GM12892 (cell line): Measurements from ENCODE around the gene OST4. TPM values are rescaled to one million over a fixed set of nuclear protein-coding genes. Genes with fewer than 3 reads are reported as not detected.
"Not testable (repeated sequence)": the region's sequence is repeated elsewhere in the genome, so short reads cannot be mapped to it uniquely, and the experiment has no call there.

Experiments used
- DNase-seq: peaks from one replicate; pipeline ENCODE4 v3.0.0; 2011; ENCODE audit not compliant: insufficient read length
- FAIRE-seq: peaks from 2 replicates; lab custom pipeline; 2011; peaks lifted over from hg19 to GRCh38; lab: Jason Lieb, UNC
- POLR2A ChIP-seq: IDR thresholded peaks from 2 replicates; pipeline ENCODE4 v1.6.1; 2011; ENCODE audit warnings: low read depth, low read length, control low read depth
- POLR2AphosphoS5 ChIP-seq: IDR thresholded peaks from 2 replicates; pipeline ENCODE4 v1.6.1; 2011; ENCODE audit warnings: low read depth, low read length, control low read depth
- TAF1 ChIP-seq: IDR thresholded peaks from 2 replicates; pipeline ENCODE4 v1.6.1; 2011; ENCODE audit warnings: low read depth, mild to moderate bottlenecking, control low read depth, low read length, borderline replicate concordance
- polyA plus RNA-seq: library from polyadenylated mRNA; unstranded; fragments of >200 nt; gene quantifications from one replicate; pipeline ENCODE4 v1.2.1, GENCODE V29; 2012; ENCODE audit warnings: missing spikeins, inconsistent platforms; ENCODE audit not compliant: missing spikeins

The OST4 gene
- polyA plus RNA-seq: 443 TPM

DNA sequence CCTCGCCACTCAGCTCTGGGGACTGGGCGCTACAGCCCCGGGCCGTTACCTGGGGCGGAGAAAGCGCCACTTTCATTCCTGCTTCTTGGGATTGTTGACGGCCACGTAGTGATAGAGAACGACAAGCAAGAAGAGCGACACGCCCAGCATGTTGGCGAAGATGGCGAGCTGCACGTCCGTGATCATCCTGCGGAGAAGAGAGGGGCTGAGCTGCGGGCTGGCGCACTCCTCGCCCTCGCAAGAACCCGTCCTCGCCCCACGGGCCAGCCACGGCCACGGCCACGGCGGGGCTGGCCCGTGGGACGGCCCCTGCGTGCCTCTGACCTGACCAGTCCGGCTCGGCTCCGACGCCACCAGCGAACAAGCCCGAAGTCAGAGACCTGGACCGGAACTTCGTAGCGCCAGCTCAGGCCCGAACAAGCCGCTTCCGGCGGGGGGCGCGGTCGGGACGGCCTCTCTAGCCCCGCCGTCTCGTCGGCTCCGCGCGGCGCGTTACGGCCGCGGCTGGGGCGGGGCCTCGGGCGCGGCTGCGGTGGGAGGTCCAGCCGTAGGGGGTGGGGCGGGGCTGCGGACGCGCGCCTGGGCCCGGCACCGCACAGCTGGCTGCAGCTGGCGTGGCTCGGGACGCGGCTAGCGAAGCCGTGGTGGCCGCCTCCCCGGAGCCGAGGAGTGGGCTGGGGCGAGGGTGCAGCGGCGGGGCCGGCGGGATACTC lies at the start of gene OST4:
OST4 (minus strand) TSS at position 378 of the 713 bp plus-strand sequence.
- DNase-seq (peak; percentile 98), FAIRE-seq (peak; percentile 96)
- TF ChIP-seq POLR2AphosphoS5 (peak; percentile 87), TAF1 (0 out of 2 replicates have a peak, but pooled peaks have one; percentile 34), POLR2A (peak; percentile 94)

DNA sequence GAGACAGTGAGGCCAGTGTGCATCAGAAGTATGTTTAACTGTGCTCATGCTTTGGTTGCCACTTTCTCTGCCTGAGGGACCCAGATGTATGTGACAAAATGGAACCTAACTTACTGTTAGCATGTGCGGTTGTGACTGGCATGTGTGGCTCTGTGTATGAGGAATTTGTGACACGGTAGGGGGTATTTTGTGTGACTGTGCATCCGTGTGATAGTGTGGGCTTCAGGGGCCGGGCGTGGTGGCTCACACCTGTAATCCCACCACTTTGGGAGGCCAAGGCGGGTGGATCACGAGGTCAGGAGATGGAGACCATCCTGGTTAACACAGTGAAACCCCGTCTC lies 47.8 kb upstream of the OST4 start:
- not testable (repeated sequence) for DNase-seq, FAIRE-seq

DNA sequence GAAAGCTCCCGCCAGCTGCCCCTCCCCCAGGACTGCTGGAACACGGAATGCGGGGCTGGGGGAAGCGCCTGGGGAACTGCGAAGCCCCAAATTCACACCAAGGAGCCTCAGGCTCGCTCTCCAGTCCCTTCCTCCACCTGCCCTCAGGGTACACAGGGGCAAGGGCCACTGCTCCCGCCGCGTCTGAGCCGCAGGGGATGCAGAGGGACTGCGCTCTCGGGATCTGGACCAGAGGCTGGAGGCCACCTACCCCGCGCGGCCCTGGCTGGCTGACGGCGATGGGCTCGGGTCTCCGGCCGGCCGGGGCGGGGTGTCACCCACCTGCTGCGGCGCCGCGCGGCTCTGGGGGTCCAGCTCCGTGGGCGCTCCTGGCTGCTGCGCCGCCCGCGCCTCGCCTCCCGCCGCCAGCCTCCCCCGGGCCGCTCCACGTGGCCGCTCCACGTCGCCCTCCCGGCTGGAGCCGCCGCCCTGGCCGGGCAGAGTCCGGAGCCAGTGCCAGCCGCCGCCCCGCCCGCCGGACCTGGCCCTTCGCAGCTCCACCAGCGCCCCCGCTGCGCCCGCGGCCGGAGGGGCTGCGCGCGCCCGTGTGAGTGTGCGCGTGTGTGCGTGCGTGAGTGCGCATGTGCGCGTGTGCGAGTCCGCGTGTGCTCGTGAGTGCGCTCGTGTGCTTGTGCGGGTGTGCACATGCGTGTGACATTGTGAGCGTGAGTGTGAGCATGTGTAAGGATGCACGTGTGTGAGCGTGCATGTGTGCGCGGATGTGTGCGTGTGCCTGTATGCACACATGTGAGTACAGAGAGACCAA lies 47.3 kb upstream of the OST4 start, which contains the start of gene CGREF1:
CGREF1 (minus strand) TSS at position 604 of the 805 bp plus-strand sequence. CDS start 14,762 bp downstream, outside the sequence.
- no peak for TF ChIP-seq POLR2A
- no peak for TF ChIP-seq TAF1
- TF ChIP-seq POLR2AphosphoS5: no peak
- FAIRE-seq (peak; percentile 74), DNase-seq (no peak)

DNA sequence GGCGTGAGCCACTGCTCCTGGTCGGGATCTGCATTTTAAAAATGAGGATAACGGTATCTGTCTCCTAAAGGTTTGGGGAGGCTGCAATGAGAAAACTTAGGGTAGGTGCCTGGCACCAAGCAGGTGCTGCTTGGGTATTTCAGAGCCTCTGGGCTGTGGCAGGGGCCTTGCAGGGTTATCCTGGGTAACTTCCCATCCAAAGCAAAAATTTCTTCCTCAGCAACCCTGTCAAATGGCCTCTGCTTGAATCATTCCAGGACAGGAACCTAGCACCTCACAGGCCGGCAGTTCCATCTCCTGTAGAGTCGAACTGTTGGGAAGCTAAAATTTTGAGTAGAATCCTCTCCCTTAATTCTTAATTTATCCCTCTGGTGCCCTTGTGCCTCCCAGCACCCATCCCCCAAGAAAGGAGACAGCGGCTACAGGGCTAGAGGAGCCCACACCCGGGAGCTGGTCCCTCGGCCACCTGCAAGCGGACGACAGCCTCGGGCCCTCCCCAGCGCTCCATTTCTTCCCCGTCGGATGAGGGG lies 46.6 kb upstream of the OST4 start:
- TF ChIP-seq TAF1: no peak
- TF ChIP-seq POLR2AphosphoS5: no peak
- no peak for TF ChIP-seq POLR2A
- FAIRE-seq (no peak), DNase-seq (no peak)

DNA sequence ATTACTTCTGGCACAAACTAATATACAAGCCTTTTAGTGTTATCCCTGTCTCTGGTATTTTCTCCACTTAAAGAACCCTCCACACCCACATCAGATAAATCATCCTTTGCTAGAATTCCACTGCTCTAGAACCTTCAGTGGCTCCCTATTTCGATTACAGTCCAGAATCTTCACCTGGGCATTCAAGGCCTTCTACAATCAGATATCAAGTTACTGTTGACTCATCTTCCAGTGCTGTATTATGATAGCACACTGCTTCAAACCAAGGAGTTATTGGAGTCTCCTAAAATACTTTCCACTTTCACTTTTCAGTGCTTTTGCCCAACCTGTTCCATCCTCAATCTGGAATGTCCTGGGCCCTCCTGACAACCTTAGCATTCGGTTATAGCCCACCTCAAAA lies 44.1 kb upstream of the OST4 start:
- no peak for FAIRE-seq
- TF ChIP-seq TAF1 (no peak), POLR2AphosphoS5 (no peak), POLR2A (no peak)

DNA sequence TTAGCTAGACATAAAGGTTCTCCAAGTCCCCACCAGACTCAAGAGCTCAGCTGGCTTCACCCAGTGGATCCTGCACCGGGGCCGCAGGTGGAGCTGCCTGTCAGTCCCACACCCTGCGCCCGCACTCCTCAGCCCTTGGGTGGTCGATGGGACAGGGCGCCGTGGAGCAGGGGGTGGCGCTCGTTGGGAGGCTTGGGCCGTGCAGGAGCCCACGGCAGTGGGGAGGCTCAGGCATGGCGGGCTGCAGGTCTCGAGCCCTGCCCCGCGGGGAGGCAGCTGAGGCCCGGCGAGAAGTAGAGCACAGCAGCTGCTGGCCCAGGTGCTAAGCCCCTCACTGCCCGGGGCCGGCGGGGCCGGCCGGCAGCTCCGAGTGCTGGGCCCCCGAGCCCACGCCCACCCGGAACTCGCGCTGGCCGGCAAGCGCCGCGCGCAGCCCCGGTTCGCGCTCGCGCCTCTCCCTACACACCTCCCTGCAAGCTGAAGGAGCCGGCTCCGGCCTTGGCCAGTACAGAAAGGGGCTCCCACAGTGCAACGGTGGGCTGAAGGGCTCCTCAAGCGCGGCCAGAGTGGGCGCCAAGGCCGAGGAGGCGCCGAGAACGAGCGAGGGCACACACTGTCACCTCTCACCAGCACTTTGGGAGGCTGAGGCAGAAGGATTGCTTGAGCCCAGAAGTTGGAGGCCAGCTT lies 40.1 kb upstream of the OST4 start:
- FAIRE-seq, DNase-seq: not testable (repeated sequence)

More for the DNA sequence above, 44.1 kb upstream of the OST4 start:
- DNase-seq: no peak

DNA sequence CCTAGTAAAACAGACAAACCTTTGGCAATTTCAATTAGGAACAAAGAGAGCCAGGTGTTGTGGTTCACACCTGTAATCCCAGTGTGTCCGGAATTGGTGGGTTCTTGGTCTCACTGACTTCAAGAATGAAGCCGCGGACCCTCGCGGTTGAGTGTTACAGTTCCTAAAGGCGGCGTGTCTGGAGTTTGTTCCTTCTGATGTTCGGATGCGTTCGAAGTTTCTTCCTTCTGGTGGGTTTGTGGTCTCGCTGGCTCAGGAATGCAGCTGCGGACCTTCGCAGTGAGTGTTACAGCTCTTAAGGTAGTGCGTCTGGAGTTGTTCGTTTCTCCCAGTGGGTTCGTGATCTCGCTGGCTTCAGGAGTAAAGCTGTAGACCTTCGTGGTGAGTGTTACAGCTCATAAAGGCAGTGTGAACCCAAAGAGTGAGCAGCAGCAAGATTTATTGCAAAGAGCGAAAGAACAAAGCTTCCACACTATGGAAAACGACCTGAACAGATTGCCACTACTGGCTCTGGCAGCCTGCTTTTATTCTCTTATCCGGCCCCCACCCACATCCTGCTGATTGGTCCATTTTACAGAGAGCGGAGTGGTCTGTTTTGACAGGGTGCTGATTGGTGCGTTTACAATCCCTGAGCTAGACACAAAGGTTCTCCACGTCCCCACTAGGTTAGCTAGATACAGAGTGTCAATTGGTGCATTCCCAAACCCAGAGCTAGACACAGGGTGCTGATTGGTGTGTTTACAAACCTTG lies 39.3 kb upstream of the OST4 start:
- not testable (repeated sequence) for DNase-seq, FAIRE-seq

DNA sequence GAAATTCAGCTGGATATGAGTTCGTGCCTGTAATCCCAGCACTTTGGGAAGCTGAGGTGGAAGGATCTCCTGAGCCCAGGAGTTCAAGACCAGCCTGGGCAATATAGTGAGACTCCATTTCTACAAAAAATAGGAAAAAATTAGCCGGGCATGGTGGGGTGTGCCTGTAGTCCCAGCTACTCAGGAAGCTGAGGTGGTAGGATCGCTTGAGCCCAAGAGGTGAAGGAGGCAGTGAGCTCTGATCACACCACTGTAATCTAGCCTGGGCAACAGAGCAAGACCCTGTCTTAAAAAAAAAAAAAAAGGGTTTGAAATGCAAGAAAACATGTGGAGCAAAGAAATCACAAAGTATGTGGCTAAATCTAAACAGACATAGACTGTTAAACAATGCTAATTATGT lies 37.6 kb upstream of the OST4 start:
- no peak for DNase-seq
- TF ChIP-seq POLR2AphosphoS5 (no peak), TAF1 (no peak), POLR2A (no peak)
- FAIRE-seq: no peak

DNA sequence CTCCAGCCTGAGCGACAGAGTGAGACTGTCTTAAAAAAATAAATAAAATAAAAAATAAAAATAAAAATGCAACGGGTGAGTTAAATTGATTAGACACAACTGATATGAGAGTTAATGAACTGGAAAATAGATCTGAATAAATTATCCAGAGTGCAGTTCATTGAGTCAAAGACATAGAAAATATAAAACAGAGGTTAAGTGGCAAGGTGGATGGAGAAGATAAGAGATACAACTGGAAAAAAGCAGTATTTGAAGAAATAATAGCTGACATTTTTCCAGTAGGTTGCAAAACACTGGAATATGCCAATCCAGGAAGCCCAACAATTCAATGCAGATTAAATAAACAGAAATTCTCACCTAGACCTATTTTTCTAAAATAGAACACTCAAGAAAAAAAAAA lies 36.8 kb upstream of the OST4 start:
- no peak for DNase-seq
- TF ChIP-seq POLR2AphosphoS5 (no peak), POLR2A (no peak), TAF1 (no peak)
- no peak for FAIRE-seq

DNA sequence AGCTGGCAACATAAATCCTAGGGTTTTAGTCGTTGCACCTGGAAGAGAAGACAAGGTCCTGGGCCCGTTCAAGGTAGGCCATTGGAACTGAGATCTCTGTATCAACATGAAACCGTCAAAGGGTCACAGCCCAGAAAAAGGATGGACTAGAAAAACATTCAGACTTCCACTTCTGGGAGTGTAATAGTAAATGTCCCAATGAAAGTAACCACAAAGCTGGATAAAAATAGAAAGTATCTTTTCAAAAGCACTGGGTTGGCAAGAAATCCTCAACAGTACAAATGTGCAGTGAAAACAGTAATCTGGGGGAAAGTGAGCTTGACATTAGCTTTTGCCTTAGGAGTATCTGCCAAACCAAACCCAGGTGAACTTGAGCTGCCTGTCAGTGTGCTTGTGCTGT lies 34.5 kb upstream of the OST4 start:
- DNase-seq (no peak), FAIRE-seq (no peak)
- TF ChIP-seq POLR2A: no peak
- no peak for TF ChIP-seq TAF1
- TF ChIP-seq POLR2AphosphoS5: no peak

DNA sequence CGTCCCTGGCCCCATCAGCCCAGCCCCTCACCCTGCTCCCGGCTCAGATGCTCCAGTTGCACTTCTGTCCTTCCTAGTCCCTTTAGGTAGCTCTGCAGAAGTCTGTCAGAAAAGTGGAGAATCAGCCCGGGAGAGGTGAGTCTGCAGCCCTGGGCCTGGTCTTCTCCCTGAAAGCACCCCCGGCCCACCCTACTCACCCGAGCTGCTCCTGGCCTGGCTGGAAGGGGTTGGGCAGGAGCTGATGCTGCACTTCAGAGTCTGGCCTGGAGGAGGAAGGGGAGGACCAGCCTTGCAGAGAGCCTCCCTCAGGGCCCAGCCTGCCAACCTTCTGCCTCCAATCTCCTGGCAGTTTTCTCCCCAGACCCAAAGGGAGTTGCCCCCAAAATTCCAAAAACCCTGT lies 30.9 kb upstream of the OST4 start:
- DNase-seq (no peak), FAIRE-seq (no peak)
- TF ChIP-seq TAF1 (no peak), POLR2A (no peak), POLR2AphosphoS5 (no peak)

DNA sequence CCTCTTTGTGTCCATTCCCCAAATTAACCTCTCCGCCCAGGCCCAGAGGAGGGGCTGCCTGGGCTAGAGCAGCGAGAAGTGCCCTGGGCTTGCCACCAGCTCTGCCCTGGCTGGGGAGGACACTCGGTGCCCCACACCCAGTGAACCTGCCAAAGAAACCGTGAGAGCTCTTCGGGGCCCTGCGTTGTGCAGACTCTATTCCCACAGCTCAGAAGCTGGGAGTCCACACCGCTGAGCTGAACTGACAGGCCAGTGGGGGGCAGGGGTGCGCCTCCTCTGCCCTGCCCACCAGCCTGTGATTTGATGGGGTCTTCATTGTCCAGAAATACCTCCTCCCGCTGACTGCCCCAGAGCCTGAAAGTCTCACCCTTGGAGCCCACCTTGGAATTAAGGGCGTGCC lies 28.6 kb upstream of the OST4 start:
- TF ChIP-seq POLR2A (no peak), POLR2AphosphoS5 (no peak), TAF1 (no peak)
- FAIRE-seq (no peak), DNase-seq (no peak)
